Measurements from ENCODE around the gene RIC8B. TPM values are rescaled to one million over a fixed set of nuclear protein-coding genes. Genes with fewer than 3 reads are reported as not detected.

Gene RIC8B
- total RNA-seq, 1 donor from 2014 or later: 6.5 TPM

GRCh38 chr12:106901276-106901675, 126.8 kb downstream of the RIC8B start:
- no peak for DNase-seq (ENCODE audit: low read depth)
- H3K4me3 ChIP-seq (ENCODE audit: low read depth, low read length): no peak overlapping the region
- TF ChIP-seq CTCF (conservative IDR thresholded peaks at IDR 0.05; ENCODE audit: low read depth, low read length): no peak

DNA sequence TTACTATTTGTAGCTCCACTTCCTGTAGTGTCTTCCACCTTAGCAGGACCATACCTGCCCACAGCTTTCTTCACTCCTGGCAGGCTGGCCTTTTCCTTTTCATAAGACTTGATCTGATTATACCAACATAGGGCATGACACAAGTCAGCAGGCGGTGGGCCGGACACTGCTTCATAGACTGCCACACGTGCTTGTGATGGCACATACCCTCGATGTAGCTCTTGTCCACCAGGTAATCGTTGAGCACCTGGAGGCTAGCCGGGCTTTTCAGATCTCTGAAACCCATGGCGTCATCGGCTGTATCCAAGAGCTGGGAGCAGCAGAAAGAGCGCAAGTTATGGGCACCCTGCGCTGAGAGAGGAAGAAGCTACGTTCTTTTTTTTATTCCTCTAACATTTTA, 127.6 kb downstream of the RIC8B start:
- no peak for DNase-seq (ENCODE audit: low read depth)

GRCh38 chr12:106903241-106903945, 128.9 kb downstream of the RIC8B start:
- TF ChIP-seq CTCF (conservative IDR thresholded peaks at IDR 0.05; ENCODE audit: low read depth, low read length): no peak
- no peak for DNase-seq (ENCODE audit: low read depth)

More for the DNA sequence above, 127.6 kb downstream of the RIC8B start:
- TF ChIP-seq CTCF (conservative IDR thresholded peaks at IDR 0.05; ENCODE audit: low read depth, low read length): no peak
- no peak overlapping the region for H3K4me3 ChIP-seq (ENCODE audit: low read depth, low read length)

GRCh38 chr12:106906715-106907114, 132.2 kb downstream of the RIC8B start:
- TF ChIP-seq CTCF (conservative IDR thresholded peaks at IDR 0.05; ENCODE audit: low read depth, low read length): no peak

More at GRCh38 chr12:106903241-106903945, 128.9 kb downstream of the RIC8B start:
- H3K4me3 ChIP-seq (ENCODE audit: low read depth, low read length): peak overlapping the region; percentile 56

GRCh38 chr12:106907411-106907810, 132.9 kb downstream of the RIC8B start:
- no peak for DNase-seq (ENCODE audit: low read depth)
- H3K4me3 ChIP-seq (ENCODE audit: low read depth, low read length): no peak overlapping the region
- TF ChIP-seq CTCF (conservative IDR thresholded peaks at IDR 0.05; ENCODE audit: low read depth, low read length): no peak

More at GRCh38 chr12:106906715-106907114, 132.2 kb downstream of the RIC8B start:
- no peak overlapping the region for H3K4me3 ChIP-seq (ENCODE audit: low read depth, low read length)
- no peak for DNase-seq (ENCODE audit: low read depth)

DNA sequence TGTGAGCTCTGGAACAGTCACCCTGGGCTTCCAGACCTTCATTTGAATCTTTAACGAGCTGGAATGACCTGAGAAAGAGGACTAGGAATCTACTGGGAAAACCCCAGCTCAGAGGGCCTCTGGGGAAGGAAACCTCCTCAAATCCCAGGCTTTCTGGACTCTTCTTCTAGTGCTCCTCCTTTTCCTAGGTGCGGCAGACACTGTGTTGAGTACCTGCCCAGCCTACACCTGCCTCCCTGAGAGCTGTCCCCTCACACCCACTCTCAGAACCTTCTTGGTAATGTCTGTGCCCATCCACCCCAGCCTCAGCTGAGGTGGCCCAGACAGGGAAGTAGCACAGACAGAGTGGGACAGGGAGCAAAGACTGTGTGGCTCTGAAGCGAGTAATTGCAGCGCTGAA, 133.4 kb downstream of the RIC8B start:
- no peak overlapping the region for H3K4me3 ChIP-seq (ENCODE audit: low read depth, low read length)
- no peak for TF ChIP-seq CTCF (conservative IDR thresholded peaks at IDR 0.05; ENCODE audit: low read depth, low read length)
- no peak for DNase-seq (ENCODE audit: low read depth)

- no peak overlapping the region for H3K4me3 ChIP-seq (ENCODE audit: low read depth, low read length)
- DNase-seq (ENCODE audit: low read depth): no peak
- TF ChIP-seq CTCF (conservative IDR thresholded peaks at IDR 0.05; ENCODE audit: low read depth, low read length): no peak
Observed at GRCh38 chr12:106908561-106908960, 134.1 kb downstream of the RIC8B start.

Data from epithelial cell of proximal tubule (primary cell).